Pancreas (tissue), 10 donors: ENCODE data around the gene KIAA1549. TPM values are rescaled to one million over a fixed set of nuclear protein-coding genes. Genes with fewer than 3 reads are reported as not detected.

ENCODE experiments used
- ATAC-seq, 4 donors: fragments of 200-7000 bp; cut with Tn5 transposase; one replicate each; pipeline versions ENCODE4 v1.8.0 to v1.9.1; 2020; ENCODE audit warnings: mild to moderate bottlenecking in 4 of 4, moderate library complexity in 4 of 4
- DNase-seq, 6 donors: peaks; one replicate each; pipeline ENCODE4 v3.0.0-alpha.2; 2020
- FAIRE-seq: peaks from 2 replicates; lab custom pipeline; 2012; peaks lifted over from hg19 to GRCh38; lab: Jason Lieb, UNC
- H3K27ac ChIP-seq, 4 donors: fragments of 200-600 bp; sonication (generic); 1 replicate in 3 of 4; 2 replicates in 1 of 4; pipeline versions ENCODE4 v1.5.0 to v1.8.0; 2020
- H3K27me3 ChIP-seq, 4 donors: fragments of 200-600 bp; one replicate each; pipeline ENCODE4 v1.8.0; 2021
- H3K36me3 ChIP-seq, 3 donors: fragments of 200-600 bp; sonication (generic) in 1 of 3; one replicate each; pipeline versions ENCODE4 v1.5.0 to v1.8.0; 2020 to 2021
- H3K4me1 ChIP-seq, 3 donors: fragments of 200-600 bp; one replicate each; pipeline ENCODE4 v1.8.0; 2021
- H3K4me3 ChIP-seq, 4 donors: fragments of 200-600 bp; sonication (generic) in 2 of 4; one replicate each; pipeline versions ENCODE4 v1.5.0 to v1.8.0; 2020 to 2021
- H3K9me3 ChIP-seq, 4 donors: fragments of 200-600 bp; one replicate each; pipeline ENCODE4 v1.8.0; 2021
- WGBS, 2 donors: extraction: QIAGEN DNeasy Blood & Tissue Kit; methylation state at CpG; one replicate each; pipeline ENCODE4 v1.1.7; 2013; 5-methylcytosine and 5-hydroxymethylcytosine counted together
- intact Hi-C, 3 donors: fragments of 100-400 bp; cut with DNase I; formaldehyde crosslinking; loops; one replicate each; pipeline versions ENCODE4 v1.11.1 to v1.14.2; 2022
- polyA plus RNA-seq, 2 donors: library from polyadenylated mRNA; stranded (reverse); fragments of 200-250 nt; gene quantifications; one replicate each; pipeline ENCODE4 v1.2.3, GENCODE V29; 2013
- total RNA-seq, 6 donors: library from RNA; stranded (reverse); fragmentation: NEBNext Ultra II Directional in 4 of 6; extraction: Animal tissue kit (Norgen Biotek cat#: 25700) in 4 of 6; gene quantifications; one replicate each; pipeline versions ENCODE4 v1.2.1 to v1.2.4, GENCODE V29; 2021 to 2023
- TF ChIP-seq, protein P1 (sequence below), 4 donors: fragments of 200-600 bp; sonication (generic) in 3 of 4; IDR thresholded peaks; one replicate each; pipeline versions ENCODE4 v1.5.0 to v1.8.0; 2021; ENCODE audit warnings: antibody characterized with exemption in 4 of 4
- donor health status: healthy with polysubstance abuse.
- donor health status: DM: no; HTN: no; CAD: no; lungs with moderate emphysema.
- donor health status: DM: no; HTN: no; CAD: no.
- donor health status: control.
- donor health status: control.
- donor health status: Bipolar disorder and iron deficiency.
- donor health status: DM: yes; HTN: yes; CAD: no.
- donor health status: DM: no; HTN: no; CAD: no.
- donor health status: DM: no; HTN: no; CAD: no.
- donor health status: DM: yes; HTN: yes; CAD: no.

Gene KIAA1549
- total and polyA plus RNA-seq, 8 donors, result 1.9 to 8.0 (median 7.0) TPM

DNA sequence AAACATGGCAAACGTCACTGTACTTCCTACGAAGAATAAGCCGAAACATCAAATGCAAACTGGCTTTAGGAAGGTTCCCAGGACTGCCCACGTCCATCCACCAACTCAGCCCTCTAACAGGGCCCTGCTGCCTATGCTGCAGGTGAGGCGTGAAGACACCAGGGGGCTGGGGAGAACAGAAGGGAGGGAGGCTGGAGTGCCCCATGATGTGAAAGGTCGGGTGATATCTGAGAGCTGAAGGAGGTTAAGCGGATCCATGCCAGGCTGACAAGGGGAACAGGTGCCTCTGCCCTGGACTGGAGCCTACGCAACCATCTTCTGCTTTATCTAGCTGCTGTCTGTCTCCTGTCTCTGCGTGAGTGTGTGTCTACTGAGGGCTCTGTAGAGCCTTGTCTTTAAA lies 143.0 kb downstream of the KIAA1549 start:
- no peak for ATAC-seq
- H3K4me3 ChIP-seq, result no peak overlapping the region

DNA sequence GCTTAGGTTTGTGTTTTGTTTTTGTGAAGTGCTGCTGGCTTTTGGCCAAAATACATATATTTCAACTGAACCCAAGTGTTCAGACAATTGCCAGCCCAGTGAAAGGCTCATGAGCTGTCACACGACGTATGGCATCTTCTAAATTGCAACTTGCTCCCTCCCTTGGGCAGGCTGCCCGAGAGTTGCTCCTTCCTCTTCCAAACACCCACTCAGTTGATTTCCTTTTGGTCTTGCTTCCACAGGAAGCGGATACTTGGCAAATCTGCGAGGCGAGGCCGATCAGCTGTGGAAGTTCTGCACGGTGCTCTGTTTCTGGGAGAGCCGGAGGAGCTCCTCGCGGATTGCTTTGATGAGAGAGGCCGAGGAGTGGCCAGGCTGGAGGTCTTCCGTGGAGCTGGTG lies 143.6 kb downstream of the KIAA1549 start:
- Histone ChIP-seq H3K4me3 (no peak overlapping the region), H3K36me3 (peaks cover 0 to 21% (median 0%) of the 10 kb centered on the region in 3 donors), H3K27ac (no peak overlapping the region), H3K9me3 (no peaks in the 10 kb centered on the region), H3K27me3 (no peaks in the 10 kb centered on the region), H3K4me1 (no peaks in the 10 kb centered on the region)
- DNase-seq (no peak), ATAC-seq (no peak), FAIRE-seq (no peak)
- intact Hi-C loops, result no loop called here
- 88 to 91% methylated on average over 13 of the region's 13 CpGs for WGBS, 2 donors
- TF ChIP-seq, protein P1, sequence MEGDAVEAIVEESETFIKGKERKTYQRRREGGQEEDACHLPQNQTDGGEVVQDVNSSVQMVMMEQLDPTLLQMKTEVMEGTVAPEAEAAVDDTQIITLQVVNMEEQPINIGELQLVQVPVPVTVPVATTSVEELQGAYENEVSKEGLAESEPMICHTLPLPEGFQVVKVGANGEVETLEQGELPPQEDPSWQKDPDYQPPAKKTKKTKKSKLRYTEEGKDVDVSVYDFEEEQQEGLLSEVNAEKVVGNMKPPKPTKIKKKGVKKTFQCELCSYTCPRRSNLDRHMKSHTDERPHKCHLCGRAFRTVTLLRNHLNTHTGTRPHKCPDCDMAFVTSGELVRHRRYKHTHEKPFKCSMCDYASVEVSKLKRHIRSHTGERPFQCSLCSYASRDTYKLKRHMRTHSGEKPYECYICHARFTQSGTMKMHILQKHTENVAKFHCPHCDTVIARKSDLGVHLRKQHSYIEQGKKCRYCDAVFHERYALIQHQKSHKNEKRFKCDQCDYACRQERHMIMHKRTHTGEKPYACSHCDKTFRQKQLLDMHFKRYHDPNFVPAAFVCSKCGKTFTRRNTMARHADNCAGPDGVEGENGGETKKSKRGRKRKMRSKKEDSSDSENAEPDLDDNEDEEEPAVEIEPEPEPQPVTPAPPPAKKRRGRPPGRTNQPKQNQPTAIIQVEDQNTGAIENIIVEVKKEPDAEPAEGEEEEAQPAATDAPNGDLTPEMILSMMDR (IDR thresholded peaks at IDR 0.05), result no peak

More for the DNA sequence above, 143.0 kb downstream of the KIAA1549 start:
- no peak for FAIRE-seq
- Histone ChIP-seq H3K9me3 (no peaks in the 10 kb centered on the region), H3K36me3 (peaks cover 0 to 21% (median 0%) of the 10 kb centered on the region in 3 donors), H3K4me1 (no peaks in the 10 kb centered on the region), H3K27ac (no peak overlapping the region), H3K27me3 (no peaks in the 10 kb centered on the region)
- no peak for DNase-seq
- intact Hi-C loops, result no loop called here
- TF ChIP-seq, protein P1 (IDR thresholded peaks at IDR 0.05), result no peak
- 89 to 90% methylated on average over 9 of the region's 9 CpGs for WGBS, 2 donors

DNA sequence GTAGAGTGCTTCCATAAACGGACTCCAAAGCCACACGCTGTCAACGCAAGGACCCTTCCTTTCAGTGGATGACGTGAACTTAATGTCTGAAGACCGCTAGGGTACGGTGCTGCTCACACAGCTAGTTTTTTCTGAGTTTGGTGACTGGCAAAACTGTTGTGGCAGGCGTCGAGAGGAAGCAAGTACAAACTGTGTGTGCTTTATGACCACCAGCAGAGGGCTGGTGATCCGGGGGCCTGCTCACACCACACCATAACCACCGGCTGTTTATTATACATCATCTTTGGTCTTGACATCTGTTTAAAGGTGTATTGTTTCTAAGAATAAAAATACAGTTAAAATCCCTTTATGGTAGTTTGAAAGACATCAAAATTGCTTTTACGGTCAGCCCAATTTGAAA lies 146.1 kb downstream of the KIAA1549 start:
- Histone ChIP-seq H3K36me3 (peaks cover 0 to 21% (median 0%) of the 10 kb centered on the region in 3 donors), H3K27me3 (no peaks in the 10 kb centered on the region), H3K4me1 (no peaks in the 10 kb centered on the region), H3K4me3 (no peak overlapping the region), H3K9me3 (no peaks in the 10 kb centered on the region), H3K27ac (no peak overlapping the region)
- intact Hi-C loops, result no loop called here
- no peak for DNase-seq
- 95 to 96% methylated on average over 11 of the region's 11 CpGs for WGBS, 2 donors
- no peak for ATAC-seq
- FAIRE-seq, result no peak
- TF ChIP-seq, protein P1 (IDR thresholded peaks at IDR 0.05), result no peak

DNA sequence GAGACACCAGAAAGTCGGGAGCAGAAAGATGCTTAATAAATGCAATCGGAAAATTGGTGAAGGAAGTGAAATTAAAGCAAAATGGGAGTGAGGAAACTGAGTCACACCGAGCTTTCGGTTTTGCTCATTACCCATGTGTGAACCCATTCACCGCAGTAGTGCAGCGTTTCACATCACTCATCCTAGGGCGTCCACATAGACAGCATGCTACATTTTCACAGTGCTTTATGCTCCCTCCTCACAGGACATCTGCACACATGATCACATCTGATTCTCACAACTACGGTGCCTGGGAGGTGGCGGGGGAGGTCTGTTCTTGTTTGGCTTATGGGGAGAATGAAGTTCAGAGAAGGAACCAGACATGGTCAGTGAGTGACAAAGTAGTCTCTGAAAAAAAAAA lies 146.6 kb downstream of the KIAA1549 start:
- intact Hi-C loops, result no loop called here
- H3K27ac ChIP-seq, result no peak overlapping the region
- no peaks in the 10 kb centered on the region for H3K4me1 ChIP-seq
- no peaks in the 10 kb centered on the region for H3K9me3 ChIP-seq
- WGBS, 2 donors, result 95 to 97% methylated on average over 9 of the region's 9 CpGs
- FAIRE-seq (no peak), DNase-seq (no peak), ATAC-seq (no peak)
- H3K27me3 ChIP-seq, result no peaks in the 10 kb centered on the region
- no peak overlapping the region for H3K4me3 ChIP-seq
- TF ChIP-seq, protein P1 (IDR thresholded peaks at IDR 0.05), result no peak
- H3K36me3 ChIP-seq, result peaks cover 0 to 21% (median 0%) of the 10 kb centered on the region in 3 donors

DNA sequence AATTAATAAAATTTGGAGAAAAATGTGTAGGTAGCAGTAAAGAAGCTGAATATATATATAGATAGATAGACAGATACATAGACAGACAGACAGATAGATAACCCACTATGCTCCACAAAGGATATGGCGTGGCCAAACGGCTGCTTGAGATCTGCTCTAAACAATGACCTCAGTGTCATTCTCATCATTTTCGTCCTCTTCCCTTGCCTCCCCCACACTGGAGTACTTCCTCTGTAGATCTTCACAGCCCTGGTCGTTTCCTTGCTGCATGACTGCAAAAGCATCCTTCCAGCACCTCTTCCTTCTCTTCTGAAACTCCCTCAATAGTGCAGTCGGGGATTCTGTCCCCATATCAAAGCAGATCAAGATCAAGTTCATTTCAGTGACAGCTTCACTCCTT lies 147.6 kb downstream of the KIAA1549 start:
- 82% methylated on average over 5 of the region's 5 CpGs for WGBS, 2 donors
- Histone ChIP-seq H3K27me3 (no peaks in the 10 kb centered on the region), H3K27ac (no peak overlapping the region), H3K4me3 (no peak overlapping the region), H3K9me3 (no peaks in the 10 kb centered on the region), H3K36me3 (peaks cover 0 to 21% (median 0%) of the 10 kb centered on the region in 3 donors), H3K4me1 (no peaks in the 10 kb centered on the region)
- intact Hi-C loops, result no loop called here
- TF ChIP-seq, protein P1 (IDR thresholded peaks at IDR 0.05), result no peak
- ATAC-seq, result no peak
- FAIRE-seq, result no peak
- DNase-seq, result no peak
